ENCODE measurements around the gene SHLD1. TPM values are rescaled to one million over a fixed set of nuclear protein-coding genes. Genes with fewer than 3 reads are reported as not detected.
A peak's percentile ranks its signal among the peaks of the same experiment; 100 is the strongest.

The SHLD1 gene
- total and polyA plus RNA-seq, 2 donors (not counting 3 experiments of a cell fraction or from before 2014, with no cell fraction given): 4.7 to 6.3 TPM

DNA sequence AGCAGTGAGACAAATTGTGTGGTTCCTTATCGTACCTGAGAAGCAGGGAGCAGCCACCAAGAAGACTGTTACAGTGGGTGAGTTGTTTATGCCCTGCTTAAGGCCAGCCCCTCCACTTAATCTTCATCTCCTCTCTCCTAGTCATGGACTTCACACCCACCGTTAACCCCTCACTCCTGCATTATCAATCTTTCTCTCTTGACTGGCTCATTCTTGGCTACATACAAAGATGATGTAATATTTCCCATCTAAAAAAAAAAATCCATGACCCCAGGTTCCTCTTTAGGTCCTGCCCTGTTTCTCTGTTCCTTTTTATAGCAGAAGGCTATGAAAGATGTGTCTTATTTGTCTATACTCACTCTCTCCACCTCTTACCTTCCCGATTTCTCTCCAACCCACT is 72.4 kb downstream of the SHLD1 start:
- peak; percentile 45 for DNase-seq (ENCODE audit: low read depth, low spot score)
- H3K27me3 ChIP-seq (ENCODE audit: control insufficient read depth in 2 of 2, insufficient read depth in 2 of 2, low read length in 2 of 2): no peaks in the 10 kb centered on the region
- no peaks in the 10 kb centered on the region for H3K36me3 ChIP-seq (ENCODE audit: control insufficient read depth in 2 of 2, extremely low read depth in 1 of 2, insufficient read depth in 2 of 2, low read length in 2 of 2)
- BruUV-seq (replicated peaks): no TSS peak
- H3K4me3 ChIP-seq (replicated peaks in 1 of 3; ENCODE audit: insufficient read depth in 1 of 3, low read depth in 1 of 3, low read length in 3 of 3): no peak overlapping the region
- H3K9ac ChIP-seq (replicated peaks; ENCODE audit: extremely low read depth, insufficient read depth, low read length): no peak overlapping the region
- no peaks in the 10 kb centered on the region for H3K9me1 ChIP-seq (replicated peaks; ENCODE audit: control insufficient read depth, extremely low read depth, insufficient read depth, low read length)
- CTCF ChIA-PET: no interaction called here
- no peak overlapping the region for H3K4me2 ChIP-seq (ENCODE audit: insufficient read depth, low read length)
- intact Hi-C loops (cut with micrococcal nuclease): no loop called here
- peaks cover 8% of the 10 kb centered on the region for H3K4me1 ChIP-seq (ENCODE audit: control insufficient read depth, extremely low read depth, insufficient read depth, low read length)
- dilution Hi-C loops (cut with MboI; ENCODE audit: extremely low pct_ligation_motif_present, low sequenced_read_pairs): no loop called here
- no peaks in the 10 kb centered on the region for H3K9me3 ChIP-seq (replicated peaks; ENCODE audit: control insufficient read depth, insufficient read depth, low read length)
- TF ChIP-seq MYC (IDR thresholded peaks at IDR 0.05; ENCODE audit: low read depth, low read length): no peak
- no peak for TF ChIP-seq JUN (IDR thresholded peaks at IDR 0.05; ENCODE audit: borderline replicate concordance, insufficient read depth, insufficient read length, low read depth)
- no peak for TF ChIP-seq MAX (IDR thresholded peaks at IDR 0.05; ENCODE audit: insufficient read depth, insufficient read length)
- no peak for TF ChIP-seq GATA2 (IDR thresholded peaks at IDR 0.05; ENCODE audit: insufficient read depth, insufficient read length, low read depth, low read length)
- no peak for TF ChIP-seq POLR2AphosphoS5 (IDR thresholded peaks at IDR 0.05; ENCODE audit: insufficient read depth, low read depth, low read length)
- no peak for TF ChIP-seq EZH2 (IDR thresholded peaks at IDR 0.05; ENCODE audit: borderline replicate concordance, low read depth, low read length, severe bottlenecking)
- TF ChIP-seq CTCF (IDR thresholded peaks at IDR 0.05; ENCODE audit: extremely low read depth in 1 of 2, insufficient read depth in 1 of 2, low read depth in 1 of 2, low read length in 2 of 2): no peak
- TF ChIP-seq POLR2A (IDR thresholded peaks at IDR 0.05; ENCODE audit: low read depth, low read length): no peak
- TF ChIP-seq FOS (IDR thresholded peaks at IDR 0.05; ENCODE audit: borderline replicate concordance, insufficient read depth, low read length): no peak
- no peaks in the 10 kb centered on the region for H3K79me2 ChIP-seq (ENCODE audit: control insufficient read depth, insufficient read depth, low read length)
- no peak overlapping the region for H2AFZ ChIP-seq (ENCODE audit: low read depth, low read length)
- peak; percentile 47 for FAIRE-seq
- H3K27ac ChIP-seq (ENCODE audit: insufficient read depth, low read depth, low read length): no peak overlapping the region
- H4K20me1 ChIP-seq (replicated peaks; ENCODE audit: control insufficient read depth, extremely low read depth, insufficient read depth, low read length): no peaks in the 10 kb centered on the region
- POLR2A ChIA-PET: no interaction called here
